HCT116 (cell line): Measurements from ENCODE around the gene USP3. TPM values are rescaled to one million over a fixed set of nuclear protein-coding genes. Genes with fewer than 3 reads are reported as not detected.

Experiments used
- ATAC-seq: fragments of 200-7000 bp; cut with Tn5 transposase; 2 replicates; pipeline ENCODE4 v1.9.1; 2020; ENCODE audit warnings: mild to moderate bottlenecking, moderate library complexity
- BruUV-seq: library from RNA; stranded (reverse); fragments of 400-500 nt; replicated peaks from 2 replicates; lab custom pipeline; 2021; lab: Mats Ljungman, UMichigan
- CTCF ChIA-PET: fragments of 300-600 bp; sonication (Branson Sonifier 250); formaldehyde crosslinking; loops from one replicate; lab custom pipeline; 2021; ENCODE audit warnings: antibody characterized with exemption; lab: Charles Lee
- POLR2A ChIA-PET: fragments of 300-600, 350-600 bp; sonication (Branson Sonifier 250); formaldehyde crosslinking; loops from one replicate; lab custom pipeline; 2021; ENCODE audit warnings: antibody characterized with exemption; lab: Charles Lee
- RAD21 ChIA-PET, 2 experiments: fragments of 300-600 bp; sonication (Branson Sonifier 250); formaldehyde crosslinking; loops; one replicate each; lab custom pipeline; 2023; ENCODE audit warnings: low total read pairs in 2 of 2; ENCODE audit not compliant: uncharacterized antibody in 2 of 2, unreplicated experiment in 2 of 2, low non-redundant PET in 1 of 2; lab: Charles Lee
- DNase-seq: peaks from one replicate; pipeline ENCODE4 v3.0.0-alpha.2; 2010; ENCODE audit warnings: low read depth, low spot score
- H2AFZ ChIP-seq: fragments of 200-600 bp; shearing (Covaris generic), sonication (generic); 2 replicates; pipeline ENCODE4 v1.6.1; 2017; ENCODE audit warnings: low read depth, mixed run types, mixed read lengths, antibody characterized with exemption, low read length; ENCODE audit not compliant: poor library complexity, severe bottlenecking
- H3K27ac ChIP-seq: 2 replicates; pipeline ENCODE4 v1.5.1; 2012; ENCODE audit warnings: low read depth, low read length
- H3K27me3 ChIP-seq: fragments of 200-600 bp; sonication (generic); 2 replicates; pipeline ENCODE4 v1.6.1; 2016; ENCODE audit warnings: mixed run types, low read length, mixed read lengths; ENCODE audit not compliant: insufficient read depth
- H3K36me3 ChIP-seq, 2 experiments: fragments of 200-500 bp in 1 of 2; fragments of 200-600 bp in 1 of 2; sonication (Bioruptor generic) in 1 of 2; sonication (generic) in 1 of 2; 2 replicates each; pipeline versions ENCODE4 v1.5.1 to v1.6.1; 2014 to 2016; ENCODE audit warnings: low read length in 2 of 2, inconsistent platforms in 1 of 2, mixed read lengths in 1 of 2, mixed run types in 1 of 2; ENCODE audit not compliant: insufficient read depth in 2 of 2, control insufficient read depth in 1 of 2
- H3K4me1 ChIP-seq, 2 experiments: fragments of 200-600 bp in 1 of 2; sonication (generic) in 1 of 2; 2 replicates each; pipeline versions ENCODE4 v1.5.1 to v1.6.1; 2012 to 2017; ENCODE audit warnings: low read length in 2 of 2, inconsistent platforms in 1 of 2, mild to moderate bottlenecking in 1 of 2, mixed read lengths in 1 of 2, mixed run types in 1 of 2, moderate library complexity in 1 of 2; ENCODE audit not compliant: insufficient read depth in 2 of 2, control insufficient read depth in 1 of 2
- H3K4me2 ChIP-seq: fragments of 200-600 bp; sonication (generic); 2 replicates; pipeline ENCODE4 v1.6.1; 2017; ENCODE audit warnings: mixed run types, low read length, mixed read lengths
- H3K4me3 ChIP-seq, 2 experiments: fragments of 200-600 bp in 1 of 2; sonication (generic) in 1 of 2; replicated peaks in 1 of 2; 2 replicates each; pipeline ENCODE4 v1.5.1; 2011 to 2016; ENCODE audit warnings: low read length in 2 of 2, control low read depth in 1 of 2, low read depth in 1 of 2, mild to moderate bottlenecking in 1 of 2, mixed read lengths in 1 of 2, mixed run types in 1 of 2
- H3K79me2 ChIP-seq: fragments of 200-600 bp; sonication (generic); 2 replicates; pipeline ENCODE4 v1.6.1; 2017; ENCODE audit warnings: mild to moderate bottlenecking, mixed run types, low read length, moderate library complexity, mixed read lengths; ENCODE audit not compliant: insufficient read depth
- H3K9ac ChIP-seq: fragments of 200-600 bp; sonication (generic); 2 replicates; pipeline ENCODE4 v1.6.1; 2016; ENCODE audit warnings: low read length, mixed read lengths
- H3K9me2 ChIP-seq: fragments of 200-600 bp; sonication (generic), shearing (Covaris generic); 2 replicates; pipeline ENCODE4 v1.6.1; 2017; ENCODE audit warnings: mixed run types, mild to moderate bottlenecking, moderate library complexity; ENCODE audit not compliant: insufficient read depth
- H3K9me3 ChIP-seq, 2 experiments: fragments of 200-500 bp in 1 of 2; fragments of 200-600 bp in 1 of 2; sonication (Bioruptor generic) in 1 of 2; sonication (generic) in 1 of 2; 2 replicates each; pipeline ENCODE4 v1.6.1; 2014 to 2017; ENCODE audit warnings: low read length in 2 of 2, mixed read lengths in 2 of 2, inconsistent platforms in 1 of 2, low read depth in 1 of 2, mild to moderate bottlenecking in 1 of 2, mixed run types in 1 of 2, moderate library complexity in 1 of 2; ENCODE audit not compliant: control insufficient read depth in 1 of 2, insufficient read depth in 1 of 2
- H4K20me1 ChIP-seq: fragments of 200-600 bp; sonication (generic), shearing (Covaris generic); 2 replicates; pipeline ENCODE4 v1.6.1; 2017; ENCODE audit warnings: mixed run types, mild to moderate bottlenecking, moderate library complexity; ENCODE audit not compliant: insufficient read depth
- CBX3 ChIP-seq: IDR thresholded peaks from 2 replicates; pipeline ENCODE4 v1.6.1; 2012; ENCODE audit warnings: low read depth
- CEBPB ChIP-seq: IDR thresholded peaks from 2 replicates; pipeline ENCODE4 v1.6.1; 2012; ENCODE audit warnings: low read depth
- ELF1 ChIP-seq: IDR thresholded peaks from 2 replicates; pipeline ENCODE4 v1.6.1; 2012; ENCODE audit warnings: low read depth, borderline replicate concordance
- FOSL1 ChIP-seq: IDR thresholded peaks from 2 replicates; pipeline ENCODE4 v1.6.1; 2012; ENCODE audit warnings: low read depth
- JUND ChIP-seq: IDR thresholded peaks from 2 replicates; pipeline ENCODE4 v1.6.1; 2012
- POLR2A ChIP-seq: IDR thresholded peaks from 2 replicates; pipeline ENCODE4 v1.7.0; 2011; ENCODE audit warnings: borderline replicate concordance; ENCODE audit not compliant: insufficient read depth, insufficient read length; ENCODE audit errors: extremely low read depth
- POLR2AphosphoS5 ChIP-seq: IDR thresholded peaks from 2 replicates; pipeline ENCODE4 v1.6.1; 2011; ENCODE audit warnings: mild to moderate bottlenecking, low read depth, low read length, moderate library complexity
- SP1 ChIP-seq: IDR thresholded peaks from 2 replicates; pipeline ENCODE4 v1.6.1; 2012; ENCODE audit warnings: low read depth
- SRF ChIP-seq: IDR thresholded peaks from 2 replicates; pipeline ENCODE4 v1.6.1; 2012; ENCODE audit warnings: low read depth
- TCF7L2 ChIP-seq: IDR thresholded peaks from 2 replicates; pipeline ENCODE4 v1.7.0; 2011; ENCODE audit warnings: borderline replicate concordance, inconsistent platforms; ENCODE audit not compliant: insufficient read depth, insufficient read length; ENCODE audit errors: extremely low read depth
- ZFX ChIP-seq: fragments of 450-650 bp; IDR thresholded peaks from 2 replicates; pipeline ENCODE4 v1.6.1; 2017
- ZNF274 ChIP-seq: fragments of 200-500 bp; sonication (Bioruptor generic); IDR thresholded peaks from 2 replicates; pipeline ENCODE4 v1.6.1; 2014; ENCODE audit warnings: mild to moderate bottlenecking, low read depth, low read length, inconsistent platforms
- intact Hi-C: fragments of 100-400 bp; cut with micrococcal nuclease; formaldehyde crosslinking; loops from 2 replicates; pipeline ENCODE4 v1.10.0; 2022
- total RNA-seq: library from RNA; stranded (reverse); gene quantifications from one replicate; pipeline ENCODE4 v1.2.1, GENCODE V29; 2021; ENCODE audit not compliant: unreplicated experiment
- TF ChIP-seq, protein P1 (sequence below): IDR thresholded peaks from 2 replicates; pipeline ENCODE4 v1.6.1; 2011; ENCODE audit warnings: mild to moderate bottlenecking, low read length, moderate library complexity; ENCODE audit not compliant: insufficient replicate concordance; ENCODE audit errors: extremely low read depth
- TF ChIP-seq, protein P2 (sequence below): IDR thresholded peaks from 2 replicates; pipeline ENCODE4 v1.6.1; 2012

Gene USP3
- total RNA-seq, 1 experiment from 2014 or later = 61.6 TPM

DNA sequence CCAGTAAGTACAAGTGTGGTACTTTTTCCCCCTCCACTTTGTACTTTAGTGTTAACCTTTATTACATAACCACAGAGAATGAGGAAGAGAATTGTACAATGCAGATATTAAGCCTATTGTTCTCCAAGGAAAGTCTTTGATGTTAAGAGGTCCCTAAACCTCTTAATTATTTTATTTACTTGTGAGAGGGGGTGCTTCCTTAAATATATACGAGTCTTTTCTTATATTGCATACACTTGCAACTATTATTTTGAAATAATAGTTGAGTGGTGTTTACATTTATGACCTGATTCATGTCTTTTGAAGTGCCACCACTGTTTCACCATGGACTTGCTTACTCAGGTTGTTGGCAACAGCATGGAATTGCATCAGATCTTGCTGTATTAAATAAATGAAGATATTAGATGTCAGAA lies 10.1 kb downstream of the USP3 start:
- Histone ChIP-seq H3K27me3 (no peaks in the 10 kb centered on the region), H3K9ac (no peak overlapping the region), H3K4me3 (no peak overlapping the region), H3K27ac (no peak overlapping the region), H3K9me2 (peaks cover 3% of the 10 kb centered on the region; the same call in 1 of the 2 replicates), H3K9me3 (no peaks in the 10 kb centered on the region), H2AFZ (no peak overlapping the region), H3K4me1 (peaks cover 33 to 56% of the 10 kb centered on the region in 2 experiments), H3K79me2 (peaks cover 100% of the 10 kb centered on the region), H4K20me1 (peaks cover 60% of the 10 kb centered on the region), H3K36me3 (no peaks in the 10 kb centered on the region), H3K4me2 (peak overlapping the region; percentile 15; the same call in 1 of the 2 replicates)
- TF ChIP-seq CBX3 (0 out of 2 replicates have a peak, but pooled peaks have one; percentile 17), ZFX (no peak), CEBPB (peak; percentile 96), ZNF274 (no peak), TCF7L2 (peak; percentile 69), SP1 (peak; percentile 45; the same call in 1 of the 2 replicates), POLR2AphosphoS5 (0 out of 2 replicates have a peak, but pooled peaks have one; percentile 15), SRF (no peak), POLR2A (no peak), JUND (peak; percentile 55), FOSL1 (peak; percentile 51), ELF1 (0 out of 2 replicates have a peak, but pooled peaks have one; percentile 33)
- TF ChIP-seq, protein P1, sequence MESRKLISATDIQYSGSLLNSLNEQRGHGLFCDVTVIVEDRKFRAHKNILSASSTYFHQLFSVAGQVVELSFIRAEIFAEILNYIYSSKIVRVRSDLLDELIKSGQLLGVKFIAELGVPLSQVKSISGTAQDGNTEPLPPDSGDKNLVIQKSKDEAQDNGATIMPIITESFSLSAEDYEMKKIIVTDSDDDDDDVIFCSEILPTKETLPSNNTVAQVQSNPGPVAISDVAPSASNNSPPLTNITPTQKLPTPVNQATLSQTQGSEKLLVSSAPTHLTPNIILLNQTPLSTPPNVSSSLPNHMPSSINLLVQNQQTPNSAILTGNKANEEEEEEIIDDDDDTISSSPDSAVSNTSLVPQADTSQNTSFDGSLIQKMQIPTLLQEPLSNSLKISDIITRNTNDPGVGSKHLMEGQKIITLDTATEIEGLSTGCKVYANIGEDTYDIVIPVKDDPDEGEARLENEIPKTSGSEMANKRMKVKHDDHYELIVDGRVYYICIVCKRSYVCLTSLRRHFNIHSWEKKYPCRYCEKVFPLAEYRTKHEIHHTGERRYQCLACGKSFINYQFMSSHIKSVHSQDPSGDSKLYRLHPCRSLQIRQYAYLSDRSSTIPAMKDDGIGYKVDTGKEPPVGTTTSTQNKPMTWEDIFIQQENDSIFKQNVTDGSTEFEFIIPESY = no peak
- TF ChIP-seq, protein P2, sequence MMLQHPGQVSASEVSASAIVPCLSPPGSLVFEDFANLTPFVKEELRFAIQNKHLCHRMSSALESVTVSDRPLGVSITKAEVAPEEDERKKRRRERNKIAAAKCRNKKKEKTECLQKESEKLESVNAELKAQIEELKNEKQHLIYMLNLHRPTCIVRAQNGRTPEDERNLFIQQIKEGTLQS = peak; percentile 42; the same call in 1 of the 2 replicates
- no TSS peak for BruUV-seq
- RAD21 ChIA-PET = no interaction called here
- POLR2A ChIA-PET = interaction anchor here (1.8 to 1.9 kb wide), 2 partner anchors 9 to 11 kb away, joined by 4 to 6 read pairs; no protein-coding TSS in a partner anchor
- CTCF ChIA-PET = interaction anchor here (0.8 kb wide), 1 partner anchor 11 kb away, joined by 5 read pairs; no protein-coding TSS in a partner anchor
- no peak; the same call in 1 of the 2 replicates for ATAC-seq
- intact Hi-C loops = no loop called here
- no peak for DNase-seq
